ENCODE results near the gene HLTF.
A peak's percentile ranks its signal among the peaks of the same experiment; 100 is the strongest.

The HLTF gene, protein sequence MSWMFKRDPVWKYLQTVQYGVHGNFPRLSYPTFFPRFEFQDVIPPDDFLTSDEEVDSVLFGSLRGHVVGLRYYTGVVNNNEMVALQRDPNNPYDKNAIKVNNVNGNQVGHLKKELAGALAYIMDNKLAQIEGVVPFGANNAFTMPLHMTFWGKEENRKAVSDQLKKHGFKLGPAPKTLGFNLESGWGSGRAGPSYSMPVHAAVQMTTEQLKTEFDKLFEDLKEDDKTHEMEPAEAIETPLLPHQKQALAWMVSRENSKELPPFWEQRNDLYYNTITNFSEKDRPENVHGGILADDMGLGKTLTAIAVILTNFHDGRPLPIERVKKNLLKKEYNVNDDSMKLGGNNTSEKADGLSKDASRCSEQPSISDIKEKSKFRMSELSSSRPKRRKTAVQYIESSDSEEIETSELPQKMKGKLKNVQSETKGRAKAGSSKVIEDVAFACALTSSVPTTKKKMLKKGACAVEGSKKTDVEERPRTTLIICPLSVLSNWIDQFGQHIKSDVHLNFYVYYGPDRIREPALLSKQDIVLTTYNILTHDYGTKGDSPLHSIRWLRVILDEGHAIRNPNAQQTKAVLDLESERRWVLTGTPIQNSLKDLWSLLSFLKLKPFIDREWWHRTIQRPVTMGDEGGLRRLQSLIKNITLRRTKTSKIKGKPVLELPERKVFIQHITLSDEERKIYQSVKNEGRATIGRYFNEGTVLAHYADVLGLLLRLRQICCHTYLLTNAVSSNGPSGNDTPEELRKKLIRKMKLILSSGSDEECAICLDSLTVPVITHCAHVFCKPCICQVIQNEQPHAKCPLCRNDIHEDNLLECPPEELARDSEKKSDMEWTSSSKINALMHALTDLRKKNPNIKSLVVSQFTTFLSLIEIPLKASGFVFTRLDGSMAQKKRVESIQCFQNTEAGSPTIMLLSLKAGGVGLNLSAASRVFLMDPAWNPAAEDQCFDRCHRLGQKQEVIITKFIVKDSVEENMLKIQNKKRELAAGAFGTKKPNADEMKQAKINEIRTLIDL

DNA sequence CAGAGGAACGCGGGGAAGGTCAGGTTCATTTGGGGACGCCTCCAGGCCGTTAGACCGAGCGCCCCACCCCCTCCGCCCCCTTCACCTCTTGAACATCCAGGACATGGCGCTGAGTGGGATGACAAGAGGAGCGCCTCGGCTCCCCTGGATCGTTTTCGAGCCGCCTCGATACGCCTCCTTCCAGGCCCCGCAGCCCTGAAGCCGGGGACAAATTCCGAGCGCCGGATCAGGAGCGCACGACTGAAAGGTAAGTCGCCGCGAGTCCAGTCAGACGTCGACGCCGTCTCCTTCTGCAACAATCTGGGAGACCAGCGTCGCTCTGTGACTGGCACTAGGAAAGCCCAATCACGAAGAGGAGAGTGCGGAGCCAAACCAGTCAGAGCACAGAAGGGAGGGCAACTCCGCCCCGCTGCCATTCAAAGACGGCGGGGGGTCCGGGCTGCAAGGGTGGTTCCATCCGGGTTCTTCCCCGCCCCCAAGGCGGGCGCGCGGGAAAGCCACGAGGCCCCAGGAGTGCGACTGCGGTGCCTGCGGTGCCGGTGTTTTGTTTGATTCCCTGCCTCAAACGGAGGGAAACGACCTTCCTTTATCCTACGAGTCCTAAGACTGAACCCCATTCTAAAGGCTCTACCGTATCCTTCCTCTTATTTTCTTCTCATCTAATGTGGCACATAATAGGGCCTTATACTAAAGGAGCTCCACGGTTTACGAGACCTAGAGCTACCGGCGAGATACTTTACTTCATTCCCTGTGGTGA lies at the start of gene HLTF:
Gene HLTF, minus strand, starts transcription at position 302 of the 757 bp plus-strand sequence. Its CDS starts 197 bp downstream, at position 105.
- Histone ChIP-seq H3K4me2 (ENCODE audit: low read depth, low read length) (peak within 1 kb of the TSS; percentile 65), H3K4me3 (ENCODE audit: low read length) (peak within 1 kb of the TSS; percentile 83), H3K9ac (ENCODE audit: low read length) (peak within 1 kb of the TSS; percentile 55; the same call in 1 of the 2 replicates), H3K9me2 (replicated peaks; ENCODE audit: insufficient read depth, low read length) (no peaks in the 10 kb centered on the region), H3K27ac (ENCODE audit: low read length) (peak within 1 kb of the TSS; percentile 33; the same call in 1 of the 2 replicates), H3K4me1 (ENCODE audit: low read length) (peaks cover 9% of the 10 kb centered on the region; the same call in 1 of the 2 replicates), H3K27me3 (replicated peaks; ENCODE audit: insufficient read depth, low read length) (no peaks in the 10 kb centered on the region), H4K20me1 (ENCODE audit: insufficient read depth, low read length) (no peaks in the 10 kb centered on the region), H3K79me2 (ENCODE audit: low read length) (peaks cover 16% of the 10 kb centered on the region), H3K9me3 (replicated peaks; ENCODE audit: insufficient read depth, low read length) (no peaks in the 10 kb centered on the region), H3F3A (ENCODE audit: insufficient read depth, low read length) (no peaks in the 10 kb centered on the region), H3K36me3 (replicated peaks; ENCODE audit: insufficient read depth, low read length) (no peaks in the 10 kb centered on the region; the same call in 1 of the 2 replicates), H2AFZ (ENCODE audit: low read length) (peak within 1 kb of the TSS; percentile 72)
- TF ChIP-seq CTCF (IDR thresholded peaks at IDR 0.05; ENCODE audit: low read length) (no peak), EZH2 (optimal IDR thresholded peaks at IDR 0.05; ENCODE audit: low read depth, low read length) (no peak), EZH2phosphoT487 (IDR thresholded peaks at IDR 0.05; ENCODE audit: low read length) (no peak)
- peak; percentile 95 for DNase-seq

GRCh38 chr3:149134575-149134974 lies 48.2 kb upstream of the HLTF start:
- Histone ChIP-seq H3K4me2 (ENCODE audit: low read depth, low read length) (no peak overlapping the region), H3K4me3 (ENCODE audit: low read length) (no peak overlapping the region), H3K27me3 (replicated peaks; ENCODE audit: insufficient read depth, low read length) (no peaks in the 10 kb centered on the region), H3K4me1 (ENCODE audit: low read length) (peaks cover 11% of the 10 kb centered on the region; the same call in 1 of the 2 replicates), H3K9me3 (replicated peaks; ENCODE audit: insufficient read depth, low read length) (no peaks in the 10 kb centered on the region), H3K9me2 (replicated peaks; ENCODE audit: insufficient read depth, low read length) (no peaks in the 10 kb centered on the region), H3K9ac (ENCODE audit: low read length) (no peak overlapping the region), H2AFZ (ENCODE audit: low read length) (no peak overlapping the region), H3K79me2 (ENCODE audit: low read length) (peaks cover 49% of the 10 kb centered on the region), H3K27ac (ENCODE audit: low read length) (no peak overlapping the region), H4K20me1 (ENCODE audit: insufficient read depth, low read length) (no peaks in the 10 kb centered on the region), H3F3A (ENCODE audit: insufficient read depth, low read length) (no peaks in the 10 kb centered on the region), H3K36me3 (replicated peaks; ENCODE audit: insufficient read depth, low read length) (no peaks in the 10 kb centered on the region)
- TF ChIP-seq EZH2 (optimal IDR thresholded peaks at IDR 0.05; ENCODE audit: low read depth, low read length) = no peak
- no peak for DNase-seq

DNA sequence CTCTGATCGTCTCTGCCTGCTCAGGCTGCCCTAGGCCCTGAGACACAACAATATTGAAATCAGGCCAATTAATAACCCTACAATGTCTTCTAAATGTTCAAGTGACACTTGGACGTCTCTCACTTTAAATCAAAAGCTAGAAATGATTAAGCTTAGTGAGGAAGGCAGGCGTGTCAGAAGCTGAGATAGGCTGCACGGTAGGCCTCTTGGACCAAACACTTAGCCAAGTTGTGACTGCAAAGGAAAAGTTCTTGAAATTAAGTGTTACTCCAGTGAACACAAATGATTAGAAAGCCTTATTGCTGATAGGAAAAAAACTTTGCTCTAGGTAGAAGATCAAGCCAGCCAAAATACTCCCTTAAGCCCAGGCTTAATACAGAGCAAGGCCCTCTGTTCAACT lies 45.3 kb upstream of the HLTF start:
- Histone ChIP-seq H3K36me3 (replicated peaks; ENCODE audit: insufficient read depth, low read length) (no peaks in the 10 kb centered on the region), H3K79me2 (ENCODE audit: low read length) (peaks cover 49% of the 10 kb centered on the region), H3K4me3 (ENCODE audit: low read length) (no peak overlapping the region), H3K9ac (ENCODE audit: low read length) (no peak overlapping the region), H3K4me2 (ENCODE audit: low read depth, low read length) (no peak overlapping the region), H3F3A (ENCODE audit: insufficient read depth, low read length) (peaks cover 9% of the 10 kb centered on the region; the same call in 1 of the 2 replicates), H2AFZ (ENCODE audit: low read length) (no peak overlapping the region), H3K27me3 (replicated peaks; ENCODE audit: insufficient read depth, low read length) (no peaks in the 10 kb centered on the region), H3K9me2 (replicated peaks; ENCODE audit: insufficient read depth, low read length) (no peaks in the 10 kb centered on the region), H3K27ac (ENCODE audit: low read length) (no peak overlapping the region), H3K9me3 (replicated peaks; ENCODE audit: insufficient read depth, low read length) (no peaks in the 10 kb centered on the region), H3K4me1 (ENCODE audit: low read length) (peaks cover 18% of the 10 kb centered on the region), H4K20me1 (ENCODE audit: insufficient read depth, low read length) (no peaks in the 10 kb centered on the region)
- no peak for DNase-seq
- TF ChIP-seq EZH2phosphoT487 (IDR thresholded peaks at IDR 0.05; ENCODE audit: low read length) (no peak), CTCF (IDR thresholded peaks at IDR 0.05; ENCODE audit: low read length) (no peak), EZH2 (optimal IDR thresholded peaks at IDR 0.05; ENCODE audit: low read depth, low read length) (no peak)
